Endothelial cell of umbilical vein (primary cell): ENCODE data around the gene FOCAD. TPM values are rescaled to one million over a fixed set of nuclear protein-coding genes. Genes with fewer than 3 reads are reported as not detected.

ENCODE experiments used
- BruUV-seq: library from RNA; stranded (reverse); fragments of 400-500 nt; replicated peaks from 2 replicates; lab custom pipeline; 2021; lab: Mats Ljungman, UMichigan
- CTCF ChIA-PET: fragments of 300-600, 350-600 bp; sonication (Branson Sonifier 250); formaldehyde crosslinking; loops from one replicate; lab custom pipeline; 2021; ENCODE audit warnings: antibody characterized with exemption, inconsistent platforms; lab: Charles Lee
- POLR2A ChIA-PET: fragments of 300-600, 350-600 bp; sonication (Branson Sonifier 250); formaldehyde crosslinking; loops from one replicate; lab custom pipeline; 2021; ENCODE audit warnings: antibody characterized with exemption, inconsistent platforms; lab: Charles Lee
- DNase-seq: peaks from one replicate; pipeline ENCODE4 v3.0.0-alpha.2; 2011; ENCODE audit warnings: low read depth, low spot score
- FAIRE-seq: peaks from 2 replicates; lab custom pipeline; 2011; peaks lifted over from hg19 to GRCh38; lab: Jason Lieb, UNC
- H2AFZ ChIP-seq: 2 replicates; pipeline ENCODE4 v1.6.0; 2012; ENCODE audit warnings: low read depth, low read length, control low read depth, inconsistent platforms
- H3K27ac ChIP-seq: 2 replicates; pipeline ENCODE4 v1.5.1; 2011; ENCODE audit warnings: low read depth, mild to moderate bottlenecking, control low read depth, low read length, moderate library complexity; ENCODE audit not compliant: insufficient read depth
- H3K27me3 ChIP-seq, 2 experiments: 2 replicates each; pipeline versions ENCODE4 v1.6.0 to v1.6.1; 2011; ENCODE audit warnings: low read length in 2 of 2, mixed read lengths in 1 of 2; ENCODE audit not compliant: control insufficient read depth in 2 of 2, insufficient read depth in 2 of 2
- H3K36me3 ChIP-seq, 2 experiments: 2 replicates in 1 of 2; 3 replicates in 1 of 2; pipeline ENCODE4 v1.5.1; 2011; ENCODE audit warnings: low read length in 2 of 2, mild to moderate bottlenecking in 1 of 2, moderate library complexity in 1 of 2; ENCODE audit not compliant: control insufficient read depth in 2 of 2, insufficient read depth in 2 of 2; ENCODE audit errors: extremely low read depth in 1 of 2
- H3K4me1 ChIP-seq: 3 replicates; pipeline ENCODE4 v1.5.1; 2011; ENCODE audit warnings: mild to moderate bottlenecking, low read length; ENCODE audit not compliant: control insufficient read depth, insufficient read depth; ENCODE audit errors: extremely low read depth
- H3K4me2 ChIP-seq: 2 replicates; pipeline ENCODE4 v1.6.1; 2011; ENCODE audit warnings: low read length, control low read depth, mixed read lengths; ENCODE audit not compliant: insufficient read depth
- H3K4me3 ChIP-seq, 3 experiments: fragments of 200-600 bp in 1 of 3; sonication (generic), shearing (Covaris generic) in 1 of 3; replicated peaks in 1 of 3; 2 replicates each; pipeline ENCODE4 v1.5.1; 2011 to 2016; ENCODE audit warnings: control low read depth in 3 of 3, low read length in 3 of 3, mild to moderate bottlenecking in 2 of 3, inconsistent platforms in 1 of 3, low read depth in 1 of 3, moderate library complexity in 1 of 3; ENCODE audit not compliant: insufficient read depth in 1 of 3
- H3K79me2 ChIP-seq: 2 replicates; pipeline ENCODE4 v1.6.0; 2012; ENCODE audit warnings: low read length, inconsistent platforms; ENCODE audit not compliant: control insufficient read depth, insufficient read depth
- H3K9ac ChIP-seq: replicated peaks from 2 replicates; pipeline ENCODE3; 2011; ENCODE audit warnings: low read length, control low read depth; ENCODE audit not compliant: insufficient read depth; ENCODE audit errors: extremely low read depth
- H3K9me1 ChIP-seq: replicated peaks from 3 replicates; pipeline ENCODE4 v1.6.0; 2011; ENCODE audit warnings: mild to moderate bottlenecking, low read length; ENCODE audit not compliant: control insufficient read depth, insufficient read depth; ENCODE audit errors: extremely low read depth
- H3K9me3 ChIP-seq: replicated peaks from 2 replicates; pipeline ENCODE4 v1.5.1; 2012; ENCODE audit warnings: low read length, inconsistent platforms; ENCODE audit not compliant: control insufficient read depth, insufficient read depth
- H4K20me1 ChIP-seq: replicated peaks from 2 replicates; pipeline ENCODE3; 2011; ENCODE audit warnings: mild to moderate bottlenecking, low read length; ENCODE audit not compliant: control insufficient read depth, insufficient read depth; ENCODE audit errors: extremely low read depth
- EZH2 ChIP-seq: IDR thresholded peaks from 2 replicates; pipeline ENCODE4 v1.6.1; 2012; ENCODE audit warnings: borderline replicate concordance, low read depth, mild to moderate bottlenecking, moderate library complexity, low read length, inconsistent platforms; ENCODE audit not compliant: severe bottlenecking
- FOS ChIP-seq: IDR thresholded peaks from 2 replicates; pipeline ENCODE4 v1.6.1; 2011; ENCODE audit warnings: mild to moderate bottlenecking, low read length, moderate library complexity, borderline replicate concordance; ENCODE audit not compliant: insufficient read depth
- GATA2 ChIP-seq: IDR thresholded peaks from 2 replicates; pipeline ENCODE4 v1.7.0; 2011; ENCODE audit warnings: low read depth, mild to moderate bottlenecking, moderate library complexity, mixed read lengths, low read length; ENCODE audit not compliant: insufficient read length, insufficient read depth
- JUN ChIP-seq: IDR thresholded peaks from 2 replicates; pipeline ENCODE4 v1.6.1; 2011; ENCODE audit warnings: borderline replicate concordance, low read depth; ENCODE audit not compliant: insufficient read length, insufficient read depth
- MAX ChIP-seq: IDR thresholded peaks from 2 replicates; pipeline ENCODE4 v1.6.1; 2011; ENCODE audit not compliant: insufficient read depth, insufficient read length
- MYC ChIP-seq: IDR thresholded peaks from one replicate; pipeline ENCODE4 v1.6.1; 2011; ENCODE audit warnings: mild to moderate bottlenecking, low read depth, low read length
- POLR2A ChIP-seq: IDR thresholded peaks from 2 replicates; pipeline ENCODE4 v1.6.1; 2012; ENCODE audit warnings: low read depth, mild to moderate bottlenecking, control low read depth, low read length
- POLR2AphosphoS5 ChIP-seq: IDR thresholded peaks from 2 replicates; pipeline ENCODE4 v1.6.1; 2012; ENCODE audit warnings: low read depth, mild to moderate bottlenecking, control low read depth, low read length, moderate library complexity; ENCODE audit not compliant: insufficient read depth
- dilution Hi-C: fragments of 300-500 bp; cut with MboI; formaldehyde crosslinking; loops from one replicate; pipeline ENCODE4 v1.15.0; 2019; ENCODE audit warnings: low sequenced_read_pairs; ENCODE audit not compliant: extremely low pct_ligation_motif_present
- intact Hi-C: fragments of 100-400 bp; cut with micrococcal nuclease; formaldehyde crosslinking; loops from one replicate; pipeline ENCODE4 v1.10.0; 2022
- polyA plus RNA-seq, 4 experiments: library from polyadenylated mRNA; depleted of rRNA in 3 of 4; stranded (reverse) in 3 of 4; unstranded in 1 of 4; fragments of >200 nt; gene quantifications; 2 replicates each; pipeline versions ENCODE4 v1.2.1 to v1.2.3, GENCODE V29; 2011 to 2012; ENCODE audit warnings: missing spikeins in 1 of 4
- total RNA-seq: library from RNA; stranded (reverse); gene quantifications from 2 replicates; pipeline ENCODE4 v1.2.3, GENCODE V29; 2021

Gene FOCAD
- total and polyA plus RNA-seq, 2 donors (not counting 3 experiments of a cell fraction or from before 2014, with no cell fraction given) = 26.7 to 66.9 TPM

- Histone ChIP-seq H3K4me3 (no peak overlapping the region), H3K27me3 (no peaks in the 10 kb centered on the region), H3K9me3 (no peaks in the 10 kb centered on the region), H3K36me3 (no peaks in the 10 kb centered on the region), H3K9me1 (no peaks in the 10 kb centered on the region), H3K79me2 (peaks cover 82% of the 10 kb centered on the region), H3K4me2 (no peak overlapping the region), H2AFZ (no peak overlapping the region), H3K27ac (no peak overlapping the region), H3K4me1 (peaks cover 22% of the 10 kb centered on the region), H4K20me1 (peaks cover 3% of the 10 kb centered on the region), H3K9ac (no peak overlapping the region)
- no TSS peak for BruUV-seq
- intact Hi-C loops (no loop called here), dilution Hi-C loops (no loop called here)
- CTCF ChIA-PET = interaction anchor here (2.7 kb wide), 1 partner anchor 11 kb away, joined by 7 read pairs; no protein-coding TSS in a partner anchor
- TF ChIP-seq MAX (no peak), JUN (no peak), POLR2A (no peak), POLR2AphosphoS5 (no peak)
- FAIRE-seq (no peak), DNase-seq (no peak)
- POLR2A ChIA-PET = no interaction called here
Measured at GRCh38 chr9:20689833-20690232, 5.8 kb downstream of the FOCAD start.

GRCh38 chr9:20692554-20692953 lies 8.5 kb downstream of the FOCAD start:
- POLR2A ChIA-PET = no interaction called here
- no peaks in the 10 kb centered on the region for H3K9me1 ChIP-seq

More at GRCh38 chr9:20692554-20692953, 8.5 kb downstream of the FOCAD start:
- Histone ChIP-seq H3K9me3 (no peaks in the 10 kb centered on the region), H3K4me3 (no peak overlapping the region), H4K20me1 (peaks cover 3% of the 10 kb centered on the region), H3K9ac (no peak overlapping the region), H3K4me1 (no peaks in the 10 kb centered on the region), H3K27ac (no peak overlapping the region), H3K27me3 (no peaks in the 10 kb centered on the region), H3K79me2 (peaks cover 75% of the 10 kb centered on the region), H2AFZ (no peak overlapping the region), H3K4me2 (no peak overlapping the region), H3K36me3 (no peaks in the 10 kb centered on the region)
- intact Hi-C loops (no loop called here), dilution Hi-C loops (no loop called here)
- no TSS peak for BruUV-seq
- DNase-seq (no peak), FAIRE-seq (no peak)
- TF ChIP-seq POLR2AphosphoS5 (no peak), JUN (no peak), FOS (no peak), MAX (no peak), MYC (no peak), EZH2 (no peak), GATA2 (no peak), POLR2A (no peak)
- CTCF ChIA-PET = interaction anchor here (1.2 kb wide), 1 partner anchor 9 kb away, joined by 5 read pairs; no protein-coding TSS in a partner anchor
